BJ (cell line): ENCODE measurements around the gene PSMA1. TPM values are rescaled to one million over a fixed set of nuclear protein-coding genes. Genes with fewer than 3 reads are reported as not detected.

Source experiments
- CTCF ChIA-PET: fragments of 350-600 bp; formaldehyde crosslinking; extraction: SDS; loops from one replicate; lab custom pipeline; 2021; ENCODE audit warnings: antibody characterized with exemption, inconsistent platforms; lab: Yijun Ruan, JAX
- POLR2A ChIA-PET: fragments of 300-600 bp; sonication (Branson Sonifier 250); formaldehyde crosslinking; extraction: SDS; loops from one replicate; lab custom pipeline; 2021; ENCODE audit warnings: antibody characterized with exemption; lab: Charles Lee
- DNase-seq: peaks from one replicate; pipeline ENCODE4 v3.0.0-alpha.2; 2011; ENCODE audit warnings: low read depth
- H3K27me3 ChIP-seq: 2 replicates; pipeline ENCODE4 v1.6.0; 2011; ENCODE audit warnings: low read length; ENCODE audit not compliant: control insufficient read depth, insufficient read depth
- H3K36me3 ChIP-seq: 2 replicates; pipeline ENCODE4 v1.5.1; 2011; ENCODE audit warnings: low read length; ENCODE audit not compliant: control insufficient read depth, insufficient read depth
- H3K4me3 ChIP-seq: 2 replicates; pipeline ENCODE4 v1.5.1; 2011; ENCODE audit warnings: low read depth, mild to moderate bottlenecking, control low read depth, low read length
- CTCF ChIP-seq: IDR thresholded peaks from 2 replicates; pipeline ENCODE4 v1.5.1; 2011; ENCODE audit warnings: low read depth, mild to moderate bottlenecking, control low read depth, inconsistent platforms, low read length, moderate library complexity; ENCODE audit not compliant: insufficient read depth
- polyA plus RNA-seq: library from polyadenylated mRNA; depleted of rRNA; stranded (reverse); fragments of >200 nt; gene quantifications from 2 replicates; pipeline ENCODE4 v1.2.3, GENCODE V29; 2011

Gene PSMA1
- polyA plus RNA-seq, 1 experiment = 108 TPM

DNA sequence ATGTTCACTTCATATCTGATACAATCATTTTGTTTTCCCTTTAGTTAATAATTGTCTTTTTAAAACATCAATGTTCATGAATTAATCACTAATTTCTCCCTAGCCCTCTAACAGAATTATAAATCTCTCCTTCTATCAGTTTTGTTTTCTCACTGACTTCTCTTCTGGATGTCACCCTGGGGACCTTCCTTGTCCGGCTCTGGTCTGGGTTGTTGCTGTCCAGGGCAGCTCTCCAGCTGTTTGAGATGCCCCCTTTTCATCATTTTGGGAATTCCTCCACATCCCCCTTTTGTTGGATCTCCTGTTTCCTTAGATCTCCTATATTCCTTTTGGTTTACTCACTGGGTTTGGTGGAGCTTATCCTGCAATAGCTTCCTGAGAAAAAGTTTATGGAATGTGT lies 35.6 kb upstream of the PSMA1 start:
- POLR2A ChIA-PET = no interaction called here
- H3K36me3 ChIP-seq = no peaks in the 10 kb centered on the region
- CTCF ChIA-PET = interaction anchor here (0.7 to 1.1 kb wide), 3 partner anchors 8 to 352 kb away, joined by 3 to 4 read pairs (median 3); no protein-coding TSS in a partner anchor

GRCh38 chr11:14554959-14555358 lies 34.8 kb upstream of the PSMA1 start:
- DNase-seq = no peak
- Histone ChIP-seq H3K36me3 (no peaks in the 10 kb centered on the region), H3K4me3 (no peak overlapping the region), H3K27me3 (no peaks in the 10 kb centered on the region; the same call in 1 of the 2 replicates)
- no peak for TF ChIP-seq CTCF
- ChIA-PET CTCF (no interaction called here), POLR2A (no interaction called here)

More for the DNA sequence above, 35.6 kb upstream of the PSMA1 start:
- Histone ChIP-seq H3K4me3 (no peak overlapping the region), H3K27me3 (no peaks in the 10 kb centered on the region; the same call in 1 of the 2 replicates)
- TF ChIP-seq CTCF = no peak
- no peak for DNase-seq

GRCh38 chr11:14552089-14552488 lies 31.9 kb upstream of the PSMA1 start:
- no peak for TF ChIP-seq CTCF
- Histone ChIP-seq H3K4me3 (no peak overlapping the region), H3K27me3 (no peaks in the 10 kb centered on the region; the same call in 1 of the 2 replicates), H3K36me3 (no peaks in the 10 kb centered on the region)
- DNase-seq = no peak
- POLR2A ChIA-PET = no interaction called here
- CTCF ChIA-PET = interaction anchor here (2.0 kb wide), 1 partner anchor 10 kb away, joined by 4 read pairs; no protein-coding TSS in a partner anchor

GRCh38 chr11:14551380-14551779 lies 31.2 kb upstream of the PSMA1 start:
- no peak for DNase-seq
- ChIA-PET POLR2A (no interaction called here), CTCF (interaction anchor here (0.6 to 2.0 kb wide), 2 partner anchors 10 to 16 kb away, joined by 3 to 4 read pairs; no protein-coding TSS in a partner anchor)
- Histone ChIP-seq H3K4me3 (no peak overlapping the region), H3K27me3 (no peaks in the 10 kb centered on the region; the same call in 1 of the 2 replicates), H3K36me3 (no peaks in the 10 kb centered on the region)
- no peak for TF ChIP-seq CTCF

- H3K27me3 ChIP-seq = no peaks in the 10 kb centered on the region
- TF ChIP-seq CTCF = no peak
- H3K36me3 ChIP-seq = no peaks in the 10 kb centered on the region
- POLR2A ChIA-PET = no interaction called here
- DNase-seq = no peak
- H3K4me3 ChIP-seq = no peak overlapping the region
- CTCF ChIA-PET = no interaction called here
Observed at GRCh38 chr11:14549891-14550290, 29.7 kb upstream of the PSMA1 start.
